WTC11 (cell line): ENCODE results near the gene ARMH1. TPM values are rescaled to one million over a fixed set of nuclear protein-coding genes. Genes with fewer than 3 reads are reported as not detected.

Source experiments
- CREM ChIP-seq: sonication (generic); formaldehyde crosslinking; IDR thresholded peaks from 2 replicates; pipeline ENCODE4 v1.8.1; 2022; ENCODE audit warnings: mild to moderate bottlenecking, missing genetic modification reagents, moderate library complexity
- ESRRA ChIP-seq: sonication (generic); formaldehyde crosslinking; IDR thresholded peaks from 2 replicates; pipeline ENCODE4 v1.8.1; 2022; ENCODE audit warnings: mild to moderate bottlenecking, missing genetic modification reagents, borderline replicate concordance
- JAZF1 ChIP-seq: fragments of 250-450 bp; sonication (Bioruptor Pico); IDR thresholded peaks from 2 replicates; pipeline ENCODE4 v1.9.0; 2021; ENCODE audit warnings: moderate library complexity, mild to moderate bottlenecking, inconsistent platforms
- NFATC4 ChIP-seq: fragments of 250-450 bp; sonication (Bioruptor Pico); IDR thresholded peaks from 2 replicates; pipeline ENCODE4 v1.9.0; 2021; ENCODE audit warnings: mild to moderate bottlenecking
- NFE2L1 ChIP-seq: sonication (generic); formaldehyde crosslinking; IDR thresholded peaks from 2 replicates; pipeline ENCODE4 v1.8.1; 2023; ENCODE audit warnings: missing genetic modification reagents
- NR1H2 ChIP-seq: sonication (generic); formaldehyde crosslinking; IDR thresholded peaks from 2 replicates; pipeline ENCODE4 v1.9.0; 2021; ENCODE audit warnings: mild to moderate bottlenecking, moderate library complexity, missing genetic modification reagents
- OVOL2 ChIP-seq: fragments of 250-450 bp; sonication (Bioruptor Pico); IDR thresholded peaks from 2 replicates; pipeline ENCODE4 v1.9.0; 2021; ENCODE audit warnings: mild to moderate bottlenecking, borderline replicate concordance
- RORB ChIP-seq: fragments of 250-450 bp; sonication (Bioruptor Pico); IDR thresholded peaks from 2 replicates; pipeline ENCODE4 v1.9.0; 2021; ENCODE audit warnings: mild to moderate bottlenecking
- SMAD3 ChIP-seq: sonication (generic); formaldehyde crosslinking; IDR thresholded peaks from 2 replicates; pipeline ENCODE4 v1.8.0; 2022; ENCODE audit warnings: missing genetic modification reagents, mild to moderate bottlenecking, borderline replicate concordance
- TEAD4 ChIP-seq: sonication (generic); formaldehyde crosslinking; IDR thresholded peaks from 2 replicates; pipeline ENCODE4 v1.8.0; 2022; ENCODE audit warnings: mild to moderate bottlenecking, missing genetic modification reagents
- ZNF121 ChIP-seq: sonication (generic); formaldehyde crosslinking; IDR thresholded peaks from 2 replicates; pipeline ENCODE4 v1.8.0; 2023; ENCODE audit warnings: missing genetic modification reagents
- ZNF138 ChIP-seq: sonication (generic); formaldehyde crosslinking; conservative IDR thresholded peaks from 2 replicates; pipeline ENCODE4 v1.8.1; 2022; ENCODE audit warnings: mild to moderate bottlenecking, moderate library complexity, missing genetic modification reagents
- ZNF396 ChIP-seq: fragments of 250-450 bp; sonication (Bioruptor Pico); IDR thresholded peaks from 2 replicates; pipeline ENCODE4 v1.8.0; 2021; ENCODE audit warnings: mild to moderate bottlenecking, moderate library complexity, borderline replicate concordance
- ZNF671 ChIP-seq: fragments of 250-450 bp; sonication (Bioruptor Pico); IDR thresholded peaks from 2 replicates; pipeline ENCODE4 v1.8.0; 2021; ENCODE audit warnings: mild to moderate bottlenecking
- total RNA-seq: library from RNA; stranded (reverse); gene quantifications from 3 replicates; pipeline ENCODE4 v1.2.3, GENCODE V29; 2021
- TF ChIP-seq, protein P1 (sequence below): sonication (generic); formaldehyde crosslinking; conservative IDR thresholded peaks from 2 replicates; pipeline ENCODE4 v1.8.1; 2022; ENCODE audit warnings: mild to moderate bottlenecking, missing genetic modification reagents
- TF ChIP-seq, protein P2 (sequence below): fragments of 250-450 bp; sonication (Bioruptor Pico); IDR thresholded peaks from 2 replicates; pipeline ENCODE4 v1.9.0; 2021; ENCODE audit warnings: moderate library complexity, mild to moderate bottlenecking, inconsistent platforms, borderline replicate concordance
- TF ChIP-seq, protein P3 (sequence below): sonication (generic); formaldehyde crosslinking; IDR thresholded peaks from 2 replicates; pipeline ENCODE4 v1.8.1; 2022; ENCODE audit warnings: low read depth, missing genetic modification reagents, borderline replicate concordance
- TF ChIP-seq, protein P4 (sequence below): fragments of 250-450 bp; sonication (Bioruptor Pico); conservative IDR thresholded peaks from 2 replicates; pipeline ENCODE4 v1.9.0; 2021; ENCODE audit warnings: mild to moderate bottlenecking
- TF ChIP-seq, protein P5 (sequence below): sonication (generic); formaldehyde crosslinking; IDR thresholded peaks from 2 replicates; pipeline ENCODE4 v1.8.1; 2023; ENCODE audit warnings: mild to moderate bottlenecking, missing genetic modification reagents
- TF ChIP-seq, protein P6 (sequence below): sonication (generic); formaldehyde crosslinking; IDR thresholded peaks from 2 replicates; pipeline ENCODE4 v1.8.0; 2023; ENCODE audit warnings: mild to moderate bottlenecking, missing genetic modification reagents
- TF ChIP-seq, protein P7 (sequence below): sonication (generic); formaldehyde crosslinking; IDR thresholded peaks from 2 replicates; pipeline ENCODE4 v1.8.0; 2022; ENCODE audit warnings: missing genetic modification reagents
- TF ChIP-seq, protein P8 (sequence below): sonication (generic); formaldehyde crosslinking; IDR thresholded peaks from 2 replicates; pipeline ENCODE4 v1.8.0; 2022; ENCODE audit warnings: mild to moderate bottlenecking, missing genetic modification reagents

Gene ARMH1
- total RNA-seq, 1 experiment from 2014 or later = 0.74 TPM

DNA sequence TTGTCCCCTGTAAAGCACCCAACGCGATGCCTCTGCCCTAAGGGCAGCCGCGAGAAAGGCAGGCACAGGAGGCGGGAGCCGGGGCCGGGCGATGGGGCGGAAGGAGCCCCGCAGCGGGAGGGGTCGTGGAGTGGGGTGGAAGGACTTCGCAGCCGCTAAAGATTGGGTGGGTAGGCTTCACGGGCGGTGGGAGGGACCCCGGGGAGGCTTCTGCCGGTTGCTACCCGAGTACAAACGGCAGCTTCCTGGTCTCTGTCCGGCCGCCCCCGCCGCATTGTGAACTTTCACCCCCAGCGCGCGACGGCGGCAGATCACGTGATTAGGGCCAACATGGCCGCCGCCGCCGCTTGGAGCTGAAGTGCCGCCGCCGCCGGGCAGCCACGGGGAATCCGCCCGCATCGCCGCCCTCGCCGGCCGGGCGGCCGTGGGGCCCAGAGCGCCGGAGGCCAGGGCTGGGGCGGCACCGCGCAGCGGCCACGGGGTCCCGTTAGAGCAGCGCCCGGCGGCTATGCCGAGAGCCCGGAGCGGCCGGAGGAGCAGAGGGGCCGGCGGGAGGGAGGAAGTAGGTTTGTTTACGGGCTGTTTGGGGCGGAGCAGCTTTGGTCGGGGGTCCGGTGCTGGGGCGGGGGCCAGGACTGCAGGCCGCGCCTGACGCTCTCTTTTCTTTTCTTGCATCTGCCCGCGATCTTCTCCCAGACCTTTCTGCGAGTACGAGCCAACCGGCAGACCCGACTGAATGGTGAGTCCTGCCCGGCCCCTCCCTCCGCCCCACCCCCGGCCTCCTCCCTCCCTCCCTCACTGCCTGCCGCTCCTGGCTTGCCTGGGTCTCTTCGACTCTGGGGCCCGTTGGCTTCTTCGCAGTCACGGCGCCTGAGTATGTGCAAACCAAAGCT is 42.6 kb upstream of the ARMH1 start (continued):
- no peak for TF ChIP-seq NFE2L1 (CRISPR knock-in tag)
- TF ChIP-seq, protein P1, sequence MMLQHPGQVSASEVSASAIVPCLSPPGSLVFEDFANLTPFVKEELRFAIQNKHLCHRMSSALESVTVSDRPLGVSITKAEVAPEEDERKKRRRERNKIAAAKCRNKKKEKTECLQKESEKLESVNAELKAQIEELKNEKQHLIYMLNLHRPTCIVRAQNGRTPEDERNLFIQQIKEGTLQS (CRISPR knock-in tag) = no peak
- no peak for TF ChIP-seq SMAD3 (CRISPR knock-in tag)
- TF ChIP-seq, protein P2, sequence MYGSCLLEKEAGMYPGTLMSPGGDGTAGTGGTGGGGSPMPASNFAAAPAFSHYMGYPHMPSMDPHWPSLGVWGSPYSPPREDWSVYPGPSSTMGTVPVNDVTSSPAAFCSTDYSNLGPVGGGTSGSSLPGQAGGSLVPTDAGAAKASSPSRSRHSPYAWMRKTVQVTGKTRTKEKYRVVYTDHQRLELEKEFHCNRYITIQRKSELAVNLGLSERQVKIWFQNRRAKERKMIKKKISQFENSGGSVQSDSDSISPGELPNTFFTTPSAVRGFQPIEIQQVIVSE (CRISPR knock-in tag) = no peak
- TF ChIP-seq, protein P3, sequence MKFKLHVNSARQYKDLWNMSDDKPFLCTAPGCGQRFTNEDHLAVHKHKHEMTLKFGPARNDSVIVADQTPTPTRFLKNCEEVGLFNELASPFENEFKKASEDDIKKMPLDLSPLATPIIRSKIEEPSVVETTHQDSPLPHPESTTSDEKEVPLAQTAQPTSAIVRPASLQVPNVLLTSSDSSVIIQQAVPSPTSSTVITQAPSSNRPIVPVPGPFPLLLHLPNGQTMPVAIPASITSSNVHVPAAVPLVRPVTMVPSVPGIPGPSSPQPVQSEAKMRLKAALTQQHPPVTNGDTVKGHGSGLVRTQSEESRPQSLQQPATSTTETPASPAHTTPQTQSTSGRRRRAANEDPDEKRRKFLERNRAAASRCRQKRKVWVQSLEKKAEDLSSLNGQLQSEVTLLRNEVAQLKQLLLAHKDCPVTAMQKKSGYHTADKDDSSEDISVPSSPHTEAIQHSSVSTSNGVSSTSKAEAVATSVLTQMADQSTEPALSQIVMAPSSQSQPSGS (CRISPR knock-in tag) = no peak
- TF ChIP-seq RORB (CRISPR knock-in tag) = no peak
- TF ChIP-seq, protein P4, sequence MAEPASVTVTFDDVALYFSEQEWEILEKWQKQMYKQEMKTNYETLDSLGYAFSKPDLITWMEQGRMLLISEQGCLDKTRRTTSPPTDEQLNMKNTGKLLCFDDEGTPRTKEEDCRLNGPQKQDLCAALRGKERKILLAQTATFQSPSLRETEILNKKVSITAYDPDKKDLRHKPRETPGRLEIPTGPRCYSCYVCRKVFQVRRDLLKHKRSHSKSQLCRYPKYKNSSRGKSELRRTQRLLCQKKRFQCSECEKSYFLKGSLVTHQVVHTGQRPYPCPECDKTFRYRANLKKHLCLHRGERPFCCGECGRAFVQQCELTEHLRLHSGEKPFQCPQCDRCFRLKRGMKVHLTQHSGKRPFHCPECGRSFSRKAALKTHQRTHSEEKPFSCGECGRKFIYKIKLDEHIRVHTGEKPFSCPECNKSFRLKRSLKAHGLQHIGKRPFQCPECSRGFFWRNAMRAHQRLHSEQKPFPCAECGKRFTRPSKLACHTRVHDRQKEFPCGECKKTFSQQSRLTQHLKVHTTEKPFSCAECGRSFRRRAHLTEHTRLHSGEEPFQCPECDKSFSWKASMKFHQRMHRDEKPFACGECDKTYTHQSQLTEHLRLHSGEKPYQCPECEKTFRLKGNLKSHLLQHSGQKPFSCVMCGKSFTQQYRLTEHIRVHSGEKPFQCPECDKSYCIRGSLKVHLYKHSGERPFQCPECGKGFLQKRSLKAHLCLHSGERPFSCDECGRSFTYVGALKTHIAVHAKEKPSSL = no peak
- no peak for TF ChIP-seq NR1H2 (CRISPR knock-in tag)
- TF ChIP-seq, protein P5, sequence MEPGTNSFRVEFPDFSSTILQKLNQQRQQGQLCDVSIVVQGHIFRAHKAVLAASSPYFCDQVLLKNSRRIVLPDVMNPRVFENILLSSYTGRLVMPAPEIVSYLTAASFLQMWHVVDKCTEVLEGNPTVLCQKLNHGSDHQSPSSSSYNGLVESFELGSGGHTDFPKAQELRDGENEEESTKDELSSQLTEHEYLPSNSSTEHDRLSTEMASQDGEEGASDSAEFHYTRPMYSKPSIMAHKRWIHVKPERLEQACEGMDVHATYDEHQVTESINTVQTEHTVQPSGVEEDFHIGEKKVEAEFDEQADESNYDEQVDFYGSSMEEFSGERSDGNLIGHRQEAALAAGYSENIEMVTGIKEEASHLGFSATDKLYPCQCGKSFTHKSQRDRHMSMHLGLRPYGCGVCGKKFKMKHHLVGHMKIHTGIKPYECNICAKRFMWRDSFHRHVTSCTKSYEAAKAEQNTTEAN (CRISPR knock-in tag) = no peak
- TF ChIP-seq, protein P6, sequence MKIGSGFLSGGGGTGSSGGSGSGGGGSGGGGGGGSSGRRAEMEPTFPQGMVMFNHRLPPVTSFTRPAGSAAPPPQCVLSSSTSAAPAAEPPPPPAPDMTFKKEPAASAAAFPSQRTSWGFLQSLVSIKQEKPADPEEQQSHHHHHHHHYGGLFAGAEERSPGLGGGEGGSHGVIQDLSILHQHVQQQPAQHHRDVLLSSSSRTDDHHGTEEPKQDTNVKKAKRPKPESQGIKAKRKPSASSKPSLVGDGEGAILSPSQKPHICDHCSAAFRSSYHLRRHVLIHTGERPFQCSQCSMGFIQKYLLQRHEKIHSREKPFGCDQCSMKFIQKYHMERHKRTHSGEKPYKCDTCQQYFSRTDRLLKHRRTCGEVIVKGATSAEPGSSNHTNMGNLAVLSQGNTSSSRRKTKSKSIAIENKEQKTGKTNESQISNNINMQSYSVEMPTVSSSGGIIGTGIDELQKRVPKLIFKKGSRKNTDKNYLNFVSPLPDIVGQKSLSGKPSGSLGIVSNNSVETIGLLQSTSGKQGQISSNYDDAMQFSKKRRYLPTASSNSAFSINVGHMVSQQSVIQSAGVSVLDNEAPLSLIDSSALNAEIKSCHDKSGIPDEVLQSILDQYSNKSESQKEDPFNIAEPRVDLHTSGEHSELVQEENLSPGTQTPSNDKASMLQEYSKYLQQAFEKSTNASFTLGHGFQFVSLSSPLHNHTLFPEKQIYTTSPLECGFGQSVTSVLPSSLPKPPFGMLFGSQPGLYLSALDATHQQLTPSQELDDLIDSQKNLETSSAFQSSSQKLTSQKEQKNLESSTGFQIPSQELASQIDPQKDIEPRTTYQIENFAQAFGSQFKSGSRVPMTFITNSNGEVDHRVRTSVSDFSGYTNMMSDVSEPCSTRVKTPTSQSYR (CRISPR knock-in tag) = no peak
- TF ChIP-seq ESRRA (CRISPR knock-in tag) = no peak
- TF ChIP-seq JAZF1 (CRISPR knock-in tag) = no peak
- TF ChIP-seq TEAD4 (CRISPR knock-in tag) = no peak
- peak; percentile 74; the same call in 1 of the 2 replicates for TF ChIP-seq CREM
- peak; percentile 42; the same call in 1 of the 2 replicates for TF ChIP-seq OVOL2
- TF ChIP-seq, protein P7, sequence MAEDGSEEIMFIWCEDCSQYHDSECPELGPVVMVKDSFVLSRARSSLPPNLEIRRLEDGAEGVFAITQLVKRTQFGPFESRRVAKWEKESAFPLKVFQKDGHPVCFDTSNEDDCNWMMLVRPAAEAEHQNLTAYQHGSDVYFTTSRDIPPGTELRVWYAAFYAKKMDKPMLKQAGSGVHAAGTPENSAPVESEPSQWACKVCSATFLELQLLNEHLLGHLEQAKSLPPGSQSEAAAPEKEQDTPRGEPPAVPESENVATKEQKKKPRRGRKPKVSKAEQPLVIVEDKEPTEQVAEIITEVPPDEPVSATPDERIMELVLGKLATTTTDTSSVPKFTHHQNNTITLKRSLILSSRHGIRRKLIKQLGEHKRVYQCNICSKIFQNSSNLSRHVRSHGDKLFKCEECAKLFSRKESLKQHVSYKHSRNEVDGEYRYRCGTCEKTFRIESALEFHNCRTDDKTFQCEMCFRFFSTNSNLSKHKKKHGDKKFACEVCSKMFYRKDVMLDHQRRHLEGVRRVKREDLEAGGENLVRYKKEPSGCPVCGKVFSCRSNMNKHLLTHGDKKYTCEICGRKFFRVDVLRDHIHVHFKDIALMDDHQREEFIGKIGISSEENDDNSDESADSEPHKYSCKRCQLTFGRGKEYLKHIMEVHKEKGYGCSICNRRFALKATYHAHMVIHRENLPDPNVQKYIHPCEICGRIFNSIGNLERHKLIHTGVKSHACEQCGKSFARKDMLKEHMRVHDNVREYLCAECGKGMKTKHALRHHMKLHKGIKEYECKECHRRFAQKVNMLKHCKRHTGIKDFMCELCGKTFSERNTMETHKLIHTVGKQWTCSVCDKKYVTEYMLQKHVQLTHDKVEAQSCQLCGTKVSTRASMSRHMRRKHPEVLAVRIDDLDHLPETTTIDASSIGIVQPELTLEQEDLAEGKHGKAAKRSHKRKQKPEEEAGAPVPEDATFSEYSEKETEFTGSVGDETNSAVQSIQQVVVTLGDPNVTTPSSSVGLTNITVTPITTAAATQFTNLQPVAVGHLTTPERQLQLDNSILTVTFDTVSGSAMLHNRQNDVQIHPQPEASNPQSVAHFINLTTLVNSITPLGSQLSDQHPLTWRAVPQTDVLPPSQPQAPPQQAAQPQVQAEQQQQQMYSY = no peak
- TF ChIP-seq ZNF138 (CRISPR knock-in tag) = no peak
- TF ChIP-seq ZNF396 (CRISPR knock-in tag) = no peak
- no peak for TF ChIP-seq NFATC4 (CRISPR knock-in tag)
- TF ChIP-seq ZNF121 (CRISPR knock-in tag) = no peak
- peak; percentile 85; the same call in 1 of the 2 replicates for TF ChIP-seq ZNF671 (CRISPR knock-in tag)
- TF ChIP-seq, protein P8, sequence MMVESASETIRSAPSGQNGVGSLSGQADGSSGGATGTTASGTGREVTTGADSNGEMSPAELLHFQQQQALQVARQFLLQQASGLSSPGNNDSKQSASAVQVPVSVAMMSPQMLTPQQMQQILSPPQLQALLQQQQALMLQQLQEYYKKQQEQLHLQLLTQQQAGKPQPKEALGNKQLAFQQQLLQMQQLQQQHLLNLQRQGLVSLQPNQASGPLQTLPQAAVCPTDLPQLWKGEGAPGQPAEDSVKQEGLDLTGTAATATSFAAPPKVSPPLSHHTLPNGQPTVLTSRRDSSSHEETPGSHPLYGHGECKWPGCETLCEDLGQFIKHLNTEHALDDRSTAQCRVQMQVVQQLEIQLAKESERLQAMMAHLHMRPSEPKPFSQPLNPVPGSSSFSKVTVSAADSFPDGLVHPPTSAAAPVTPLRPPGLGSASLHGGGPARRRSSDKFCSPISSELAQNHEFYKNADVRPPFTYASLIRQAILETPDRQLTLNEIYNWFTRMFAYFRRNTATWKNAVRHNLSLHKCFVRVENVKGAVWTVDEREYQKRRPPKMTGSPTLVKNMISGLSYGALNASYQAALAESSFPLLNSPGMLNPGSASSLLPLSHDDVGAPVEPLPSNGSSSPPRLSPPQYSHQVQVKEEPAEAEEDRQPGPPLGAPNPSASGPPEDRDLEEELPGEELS (CRISPR knock-in tag) = peak; percentile 55; the same call in 1 of the 2 replicates
